ENCODE data around the gene SMYD4.

SMYD4 gene

DNA sequence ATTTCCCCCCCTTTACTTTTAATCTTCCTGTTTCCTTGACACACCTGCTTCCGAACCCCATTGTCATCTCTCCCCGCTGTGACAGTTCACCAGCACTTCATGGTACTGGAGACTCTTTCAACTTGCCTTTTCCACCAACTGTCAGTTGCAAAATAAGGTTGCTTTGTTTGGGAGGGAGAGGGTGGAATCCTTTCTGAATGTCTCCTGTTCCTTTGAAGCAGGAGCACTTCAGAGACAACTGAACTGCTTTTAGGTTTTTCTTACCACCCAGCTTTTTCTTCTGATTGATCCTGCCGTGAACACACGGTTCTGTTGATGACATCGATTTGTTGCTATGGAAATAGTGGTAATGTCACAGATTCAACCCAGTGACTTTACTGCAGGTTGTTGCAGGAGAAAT is 42.1 kb upstream of the SMYD4 start:
- Histone ChIP-seq H3K36me3 (ENCODE audit: control insufficient read depth in 2 of 2, insufficient read depth in 1 of 2, low read length in 2 of 2) (peaks cover 49 to 66% of the 10 kb centered on the region in 2 experiments), H3K4me1 (ENCODE audit: control insufficient read depth, insufficient read depth, low read length) (no peaks in the 10 kb centered on the region), H3K4me3 (ENCODE audit: low read depth, low read length) (no peak overlapping the region), H3K9me3 (ENCODE audit: control insufficient read depth, insufficient read depth, low read depth, low read length) (no peaks in the 10 kb centered on the region), H3K27ac (ENCODE audit: extremely low read depth, low read depth, low read length) (no peak overlapping the region)
- ChIA-PET POLR2A (no interaction called here), CTCF (interaction anchor here (0.8 to 1.4 kb wide), 2 partner anchors 10 to 154 kb away, joined by 5 read pairs; no protein-coding TSS in a partner anchor)
- TF ChIP-seq ZNF514 (tag by site-specific recombination; IDR thresholded peaks at IDR 0.05): no peak
- no peak for TF ChIP-seq EGR2 (tag by site-specific recombination; IDR thresholded peaks at IDR 0.05; ENCODE audit: low read depth)

DNA sequence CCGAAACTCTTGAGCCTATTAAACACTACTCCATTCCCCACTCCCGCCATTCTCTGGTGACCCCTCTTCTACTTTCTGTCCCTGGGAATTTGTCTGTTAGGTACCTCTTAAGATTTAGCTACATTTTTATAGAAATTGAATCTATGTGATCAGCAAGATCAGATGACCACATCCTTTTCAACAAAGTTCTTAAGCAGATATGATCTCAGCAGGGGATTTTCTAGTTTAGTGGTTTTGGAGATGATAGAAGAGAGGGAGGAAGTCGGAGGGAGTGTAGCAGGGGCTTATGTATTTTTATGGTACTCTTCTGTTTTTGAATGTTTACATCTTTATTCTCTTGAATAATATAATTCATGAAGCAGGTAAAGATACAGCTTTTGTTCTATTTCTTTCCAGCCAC is 40.9 kb upstream of the SMYD4 start:
- TF ChIP-seq ZNF843 (tag by site-specific recombination; IDR thresholded peaks at IDR 0.05) (no peak), ZNF132 (tag by site-specific recombination; IDR thresholded peaks at IDR 0.05; ENCODE audit: borderline replicate concordance) (no peak)
- TF ChIP-seq, protein P1, sequence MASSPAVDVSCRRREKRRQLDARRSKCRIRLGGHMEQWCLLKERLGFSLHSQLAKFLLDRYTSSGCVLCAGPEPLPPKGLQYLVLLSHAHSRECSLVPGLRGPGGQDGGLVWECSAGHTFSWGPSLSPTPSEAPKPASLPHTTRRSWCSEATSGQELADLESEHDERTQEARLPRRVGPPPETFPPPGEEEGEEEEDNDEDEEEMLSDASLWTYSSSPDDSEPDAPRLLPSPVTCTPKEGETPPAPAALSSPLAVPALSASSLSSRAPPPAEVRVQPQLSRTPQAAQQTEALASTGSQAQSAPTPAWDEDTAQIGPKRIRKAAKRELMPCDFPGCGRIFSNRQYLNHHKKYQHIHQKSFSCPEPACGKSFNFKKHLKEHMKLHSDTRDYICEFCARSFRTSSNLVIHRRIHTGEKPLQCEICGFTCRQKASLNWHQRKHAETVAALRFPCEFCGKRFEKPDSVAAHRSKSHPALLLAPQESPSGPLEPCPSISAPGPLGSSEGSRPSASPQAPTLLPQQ (tag by site-specific recombination; IDR thresholded peaks at IDR 0.05): no peak
- no peaks in the 10 kb centered on the region for H3K4me1 ChIP-seq (ENCODE audit: control insufficient read depth, insufficient read depth, low read length)
- H3K36me3 ChIP-seq (ENCODE audit: control insufficient read depth in 2 of 2, insufficient read depth in 1 of 2, low read length in 2 of 2): peaks cover 46 to 57% of the 10 kb centered on the region in 2 experiments
- CTCF ChIA-PET: interaction anchor here (0.5 to 2.0 kb wide), 6 partner anchors 9 to 150 kb away, joined by 3 to 6 read pairs (median 4); no protein-coding TSS in a partner anchor
- no peak overlapping the region for H3K27ac ChIP-seq (ENCODE audit: extremely low read depth, low read depth, low read length)
- no peaks in the 10 kb centered on the region for H3K9me3 ChIP-seq (ENCODE audit: control insufficient read depth, insufficient read depth, low read depth, low read length)
- no peak overlapping the region for H3K4me3 ChIP-seq (ENCODE audit: low read depth, low read length)
- POLR2A ChIA-PET: interaction anchor here (0.6 kb wide), 1 partner anchor 171 kb away, joined by 4 read pairs; no protein-coding TSS in a partner anchor

DNA sequence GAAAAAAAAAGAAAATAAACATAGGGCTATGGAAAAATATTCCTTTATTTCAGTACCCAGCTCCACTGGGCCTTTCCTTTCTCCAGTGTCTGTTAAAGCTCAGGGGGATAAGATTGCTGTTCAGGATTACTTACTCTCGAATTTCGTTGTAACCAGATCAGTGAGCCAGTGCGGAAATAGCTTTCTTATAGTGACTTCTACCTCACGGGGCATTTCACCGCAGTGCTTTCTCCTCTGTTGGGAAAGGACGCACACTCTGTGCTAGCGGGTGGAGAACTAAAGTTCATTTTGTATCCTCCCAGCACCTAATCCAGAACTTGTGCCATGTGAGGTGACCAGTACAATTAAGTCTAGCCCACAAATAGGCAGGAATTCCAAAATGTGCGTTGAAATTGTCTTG is 38.4 kb upstream of the SMYD4 start:
- H3K36me3 ChIP-seq (ENCODE audit: control insufficient read depth in 2 of 2, insufficient read depth in 1 of 2, low read length in 2 of 2): peaks cover 33 to 39% of the 10 kb centered on the region in 2 experiments
- TF ChIP-seq, protein P2, sequence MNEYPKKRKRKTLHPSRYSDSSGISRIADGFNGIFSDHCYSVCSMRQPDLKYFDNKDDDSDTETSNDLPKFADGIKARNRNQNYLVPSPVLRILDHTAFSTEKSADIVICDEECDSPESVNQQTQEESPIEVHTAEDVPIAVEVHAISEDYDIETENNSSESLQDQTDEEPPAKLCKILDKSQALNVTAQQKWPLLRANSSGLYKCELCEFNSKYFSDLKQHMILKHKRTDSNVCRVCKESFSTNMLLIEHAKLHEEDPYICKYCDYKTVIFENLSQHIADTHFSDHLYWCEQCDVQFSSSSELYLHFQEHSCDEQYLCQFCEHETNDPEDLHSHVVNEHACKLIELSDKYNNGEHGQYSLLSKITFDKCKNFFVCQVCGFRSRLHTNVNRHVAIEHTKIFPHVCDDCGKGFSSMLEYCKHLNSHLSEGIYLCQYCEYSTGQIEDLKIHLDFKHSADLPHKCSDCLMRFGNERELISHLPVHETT (tag by site-specific recombination; IDR thresholded peaks at IDR 0.05): no peak
- no peak for TF ChIP-seq ZNF248 (tag by site-specific recombination; IDR thresholded peaks at IDR 0.05)
- TF ChIP-seq WT1 (tag by site-specific recombination; IDR thresholded peaks at IDR 0.05): no peak
- TF ChIP-seq ZNF555 (tag by site-specific recombination; conservative IDR thresholded peaks at IDR 0.05): no peak
- TF ChIP-seq RBAK (tag by site-specific recombination; IDR thresholded peaks at IDR 0.05): no peak
- TF ChIP-seq, protein P3, sequence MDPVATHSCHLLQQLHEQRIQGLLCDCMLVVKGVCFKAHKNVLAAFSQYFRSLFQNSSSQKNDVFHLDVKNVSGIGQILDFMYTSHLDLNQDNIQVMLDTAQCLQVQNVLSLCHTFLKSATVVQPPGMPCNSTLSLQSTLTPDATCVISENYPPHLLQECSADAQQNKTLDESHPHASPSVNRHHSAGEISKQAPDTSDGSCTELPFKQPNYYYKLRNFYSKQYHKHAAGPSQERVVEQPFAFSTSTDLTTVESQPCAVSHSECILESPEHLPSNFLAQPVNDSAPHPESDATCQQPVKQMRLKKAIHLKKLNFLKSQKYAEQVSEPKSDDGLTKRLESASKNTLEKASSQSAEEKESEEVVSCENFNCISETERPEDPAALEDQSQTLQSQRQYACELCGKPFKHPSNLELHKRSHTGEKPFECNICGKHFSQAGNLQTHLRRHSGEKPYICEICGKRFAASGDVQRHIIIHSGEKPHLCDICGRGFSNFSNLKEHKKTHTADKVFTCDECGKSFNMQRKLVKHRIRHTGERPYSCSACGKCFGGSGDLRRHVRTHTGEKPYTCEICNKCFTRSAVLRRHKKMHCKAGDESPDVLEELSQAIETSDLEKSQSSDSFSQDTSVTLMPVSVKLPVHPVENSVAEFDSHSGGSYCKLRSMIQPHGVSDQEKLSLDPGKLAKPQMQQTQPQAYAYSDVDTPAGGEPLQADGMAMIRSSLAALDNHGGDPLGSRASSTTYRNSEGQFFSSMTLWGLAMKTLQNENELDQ (tag by site-specific recombination; IDR thresholded peaks at IDR 0.05; ENCODE audit: low read depth): no peak
- TF ChIP-seq ZNF544 (tag by site-specific recombination; IDR thresholded peaks at IDR 0.05): no peak
- TF ChIP-seq, protein P4, sequence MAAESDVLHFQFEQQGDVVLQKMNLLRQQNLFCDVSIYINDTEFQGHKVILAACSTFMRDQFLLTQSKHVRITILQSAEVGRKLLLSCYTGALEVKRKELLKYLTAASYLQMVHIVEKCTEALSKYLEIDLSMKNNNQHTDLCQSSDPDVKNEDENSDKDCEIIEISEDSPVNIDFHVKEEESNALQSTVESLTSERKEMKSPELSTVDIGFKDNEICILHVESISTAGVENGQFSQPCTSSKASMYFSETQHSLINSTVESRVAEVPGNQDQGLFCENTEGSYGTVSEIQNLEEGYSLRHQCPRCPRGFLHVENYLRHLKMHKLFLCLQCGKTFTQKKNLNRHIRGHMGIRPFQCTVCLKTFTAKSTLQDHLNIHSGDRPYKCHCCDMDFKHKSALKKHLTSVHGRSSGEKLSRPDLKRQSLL (tag by site-specific recombination; IDR thresholded peaks at IDR 0.05): no peak
- no peak for TF ChIP-seq ZNF138 (tag by site-specific recombination; IDR thresholded peaks at IDR 0.05; ENCODE audit: borderline replicate concordance)
- TF ChIP-seq, protein P5, sequence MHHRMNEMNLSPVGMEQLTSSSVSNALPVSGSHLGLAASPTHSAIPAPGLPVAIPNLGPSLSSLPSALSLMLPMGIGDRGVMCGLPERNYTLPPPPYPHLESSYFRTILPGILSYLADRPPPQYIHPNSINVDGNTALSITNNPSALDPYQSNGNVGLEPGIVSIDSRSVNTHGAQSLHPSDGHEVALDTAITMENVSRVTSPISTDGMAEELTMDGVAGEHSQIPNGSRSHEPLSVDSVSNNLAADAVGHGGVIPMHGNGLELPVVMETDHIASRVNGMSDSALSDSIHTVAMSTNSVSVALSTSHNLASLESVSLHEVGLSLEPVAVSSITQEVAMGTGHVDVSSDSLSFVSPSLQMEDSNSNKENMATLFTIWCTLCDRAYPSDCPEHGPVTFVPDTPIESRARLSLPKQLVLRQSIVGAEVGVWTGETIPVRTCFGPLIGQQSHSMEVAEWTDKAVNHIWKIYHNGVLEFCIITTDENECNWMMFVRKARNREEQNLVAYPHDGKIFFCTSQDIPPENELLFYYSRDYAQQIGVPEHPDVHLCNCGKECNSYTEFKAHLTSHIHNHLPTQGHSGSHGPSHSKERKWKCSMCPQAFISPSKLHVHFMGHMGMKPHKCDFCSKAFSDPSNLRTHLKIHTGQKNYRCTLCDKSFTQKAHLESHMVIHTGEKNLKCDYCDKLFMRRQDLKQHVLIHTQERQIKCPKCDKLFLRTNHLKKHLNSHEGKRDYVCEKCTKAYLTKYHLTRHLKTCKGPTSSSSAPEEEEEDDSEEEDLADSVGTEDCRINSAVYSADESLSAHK (tag by site-specific recombination; IDR thresholded peaks at IDR 0.05): no peak
- no peak for TF ChIP-seq ZNF548 (tag by site-specific recombination; IDR thresholded peaks at IDR 0.05)
- no peak for TF ChIP-seq ZNF747 (tag by site-specific recombination; IDR thresholded peaks at IDR 0.05)
- TF ChIP-seq REPIN1 (tag by site-specific recombination; IDR thresholded peaks at IDR 0.05; ENCODE audit: low read depth): no peak
- no peak for TF ChIP-seq ZSCAN30 (tag by site-specific recombination; IDR thresholded peaks at IDR 0.05)
- no peak for TF ChIP-seq KLF8 (tag by site-specific recombination; IDR thresholded peaks at IDR 0.05)
- CTCF ChIA-PET: interaction anchor here (0.6 to 1.6 kb wide), 5 partner anchors 37 to 414 kb away, joined by 3 to 6 read pairs (median 3); no protein-coding TSS in a partner anchor

More for the DNA sequence above, 38.4 kb upstream of the SMYD4 start:
- H3K27ac ChIP-seq (ENCODE audit: extremely low read depth, low read depth, low read length): no peak overlapping the region
- H3K4me1 ChIP-seq (ENCODE audit: control insufficient read depth, insufficient read depth, low read length): no peaks in the 10 kb centered on the region
- POLR2A ChIA-PET: no interaction called here
- no peaks in the 10 kb centered on the region for H3K9me3 ChIP-seq (ENCODE audit: control insufficient read depth, insufficient read depth, low read depth, low read length)
- no peak overlapping the region for H3K4me3 ChIP-seq (ENCODE audit: low read depth, low read length)

All from HEK293 (cell line).